HG03558 (cell line): Measurements from ENCODE around the gene ART1.
"Not testable (repeated sequence)": the region's sequence is repeated elsewhere in the genome, so short reads cannot be mapped to it uniquely, and the experiment has no call there.

ENCODE experiments used
- ATAC-seq: cut with Tn5 transposase; IDR thresholded peaks from one replicate; pipeline ENCODE4 v1.9.1; 2021; ENCODE audit warnings: moderate number of reproducible peaks; ENCODE audit not compliant: unreplicated experiment; ENCODE audit errors: extremely low read depth

Gene ART1

DNA sequence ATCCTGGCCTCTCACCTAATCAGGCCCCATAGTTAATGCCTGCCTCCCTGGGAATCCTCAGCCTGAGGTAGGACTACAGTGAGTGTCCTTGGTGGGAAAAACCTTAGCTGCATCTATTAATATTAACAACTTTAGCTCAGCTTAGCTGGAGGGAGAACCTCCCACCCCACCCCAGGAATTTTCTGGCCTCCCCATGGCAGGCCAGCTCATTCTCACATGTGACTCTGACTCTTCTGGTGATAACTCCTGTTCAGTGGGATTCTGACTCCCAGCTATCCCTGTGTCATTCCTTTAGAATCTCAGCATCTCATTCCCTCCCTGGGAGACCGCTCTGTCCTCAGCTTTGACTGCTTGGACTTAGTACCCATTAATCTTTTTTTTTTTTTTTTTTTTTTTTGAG is 17.6 kb upstream of the ART1 start:
- ATAC-seq = no peak

- ATAC-seq = no peak
These were observed 13.6 kb upstream of the ART1 start for GRCh38 chr11:3631331-3631730.

- no peak for ATAC-seq
These were observed 12.8 kb upstream of the ART1 start for GRCh38 chr11:3632070-3632660.

GRCh38 chr11:3635641-3636375 is 9.1 kb upstream of the ART1 start:
- ATAC-seq = no peak

GRCh38 chr11:3637201-3637600 is 7.7 kb upstream of the ART1 start:
- no peak for ATAC-seq

- ATAC-seq = no peak
These were observed 6.4 kb upstream of the ART1 start for GRCh38 chr11:3638513-3638912.

DNA sequence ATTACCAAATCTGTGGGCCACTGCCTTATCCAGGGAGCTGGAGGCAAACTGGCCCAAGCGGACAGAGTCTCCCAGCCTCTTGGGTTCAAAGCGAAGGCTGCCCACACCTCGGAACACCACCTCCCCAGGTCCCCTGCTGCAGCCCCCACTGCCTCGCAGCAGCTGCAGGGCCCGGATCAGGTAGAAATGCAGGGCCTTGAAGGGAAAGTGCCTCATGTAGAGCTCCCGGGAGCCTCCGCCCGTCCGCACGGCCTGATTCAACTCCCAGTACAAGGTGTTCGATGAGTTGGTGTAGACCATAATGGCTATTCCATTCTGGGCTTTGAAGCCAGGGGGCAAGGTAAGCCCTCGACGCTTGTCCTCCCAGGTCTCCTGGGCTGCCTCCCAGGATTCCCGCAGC is 5.1 kb upstream of the ART1 start:
- ATAC-seq = no peak

- ATAC-seq = no peak
These were observed 3.7 kb upstream of the ART1 start for GRCh38 chr11:3641191-3641590.

GRCh38 chr11:3641701-3642070 is 3.2 kb upstream of the ART1 start, which contains the start of gene ART5:
TSS of gene ART5 (minus strand) at chr11:3641992. CDS start at chr11:3641862, 130 bp downstream.
- ATAC-seq = no peak

- ATAC-seq = no peak
These were observed 2.6 kb upstream of the ART1 start for GRCh38 chr11:3642071-3642951.

DNA sequence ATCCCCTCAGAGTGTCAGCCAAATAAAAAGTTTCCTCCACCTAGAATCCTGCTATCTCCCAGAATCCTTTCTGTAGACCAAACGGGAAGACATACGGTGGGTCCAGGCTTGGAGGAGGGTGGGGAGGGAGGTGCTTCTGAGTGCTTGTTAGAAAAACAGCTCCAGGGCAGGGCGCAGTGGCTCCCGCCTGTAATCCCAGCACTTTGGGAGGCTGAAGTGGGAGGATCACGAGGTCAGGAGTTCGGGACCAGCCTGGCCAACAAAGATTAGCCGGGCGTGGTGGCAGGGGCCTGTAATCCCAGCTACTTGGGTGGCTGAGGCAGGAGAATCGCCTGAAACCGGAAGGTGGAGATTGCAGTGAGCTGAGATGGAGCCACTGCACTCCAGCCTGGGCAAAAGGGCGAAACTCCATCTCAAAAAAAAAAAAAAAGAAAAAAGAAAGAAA is 1.8 kb upstream of the ART1 start:
- not testable (repeated sequence) for ATAC-seq

DNA sequence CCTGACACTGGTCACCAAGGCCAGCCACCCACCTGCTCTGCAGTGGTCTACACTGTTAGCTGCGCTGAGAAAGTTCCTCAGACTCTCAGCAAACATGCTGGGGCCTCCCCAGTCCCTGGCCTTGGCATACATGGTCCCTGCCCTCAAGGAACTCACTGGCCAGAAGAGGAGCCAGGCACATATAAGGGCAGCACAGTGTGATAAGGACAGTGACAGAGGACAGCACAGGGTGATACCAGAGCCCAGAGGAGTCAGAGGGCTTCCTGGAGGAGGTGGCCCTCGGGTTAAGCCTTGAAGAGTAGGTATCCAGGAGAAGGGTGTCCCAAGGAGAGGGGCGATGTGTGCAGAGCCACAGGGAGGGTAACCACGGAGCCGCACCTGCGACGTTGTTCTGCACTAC is 624 bp downstream of the ART1 start:
- no peak for ATAC-seq

- not testable (repeated sequence) for ATAC-seq
These were observed 3.9 kb downstream of the ART1 start for GRCh38 chr11:3648843-3649242.

- ATAC-seq = not testable (repeated sequence)
These were observed 4.4 kb downstream of the ART1 start for GRCh38 chr11:3649374-3649773.

GRCh38 chr11:3652514-3652913 is 7.6 kb downstream of the ART1 start:
- not testable (repeated sequence) for ATAC-seq

DNA sequence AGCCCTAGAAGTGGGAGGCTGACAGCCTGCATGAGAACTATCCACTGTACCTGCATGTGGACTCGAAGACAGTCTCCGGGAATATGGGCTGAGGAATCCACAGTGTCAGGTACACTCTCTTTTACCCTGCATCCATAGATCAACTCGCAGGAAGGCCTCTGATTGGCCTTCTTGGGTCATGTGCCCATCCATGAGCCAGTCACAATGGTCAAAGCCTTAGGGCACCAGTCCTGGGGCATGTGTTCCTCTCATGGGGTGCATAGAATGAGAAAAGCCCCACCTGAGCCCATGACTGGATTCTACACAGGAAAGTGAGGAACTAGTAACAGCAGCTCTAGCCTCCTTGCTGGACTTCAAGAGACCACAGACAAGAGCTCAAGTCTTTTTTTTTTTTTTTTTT is 10.6 kb downstream of the ART1 start:
- ATAC-seq = no peak

- ATAC-seq = not testable (repeated sequence)
These were observed 12.4 kb downstream of the ART1 start for GRCh38 chr11:3657331-3657730.

- no peak for ATAC-seq
These were observed 13.3 kb downstream of the ART1 start for GRCh38 chr11:3658252-3658651.

GRCh38 chr11:3659595-3660515 is 14.9 kb downstream of the ART1 start:
- no peak for ATAC-seq

DNA sequence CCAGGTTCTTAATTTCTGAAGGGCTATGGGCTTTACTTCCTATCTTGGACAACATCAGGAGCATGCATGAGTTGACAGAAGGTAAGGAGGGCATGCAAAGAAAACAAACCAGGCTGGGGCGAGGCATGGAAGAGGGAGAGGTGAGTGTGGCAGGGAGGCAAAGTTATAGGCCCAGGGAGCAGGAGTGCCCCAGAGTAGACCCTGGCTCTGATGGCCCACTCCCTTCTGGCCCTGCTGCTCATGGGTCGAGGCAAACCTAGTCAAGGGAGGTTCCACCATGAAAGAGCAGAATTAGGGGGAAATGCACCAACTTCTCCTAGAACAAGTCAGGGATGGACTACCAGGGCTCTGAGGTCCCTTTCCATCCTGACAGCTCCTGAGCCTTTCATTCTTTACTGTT is 16.0 kb downstream of the ART1 start:
- ATAC-seq = no peak
